ENCODE data around the gene SCUBE1.

- TF ChIP-seq CTCF (IDR thresholded peaks at IDR 0.05): no peak
- no peak for TF ChIP-seq POLR2A (IDR thresholded peaks at IDR 0.05)
- no peak for TF ChIP-seq EP300 (IDR thresholded peaks at IDR 0.05)
These were observed 29.2 kb downstream of the SCUBE1 start for GRCh38 chr22:43313890-43314474.
